Neural cell (in vitro differentiated cells): ENCODE measurements around the gene SNX32.

ENCODE experiments used
- CTCF ChIP-seq: fragments of 450-650 bp; IDR thresholded peaks from 2 replicates; pipeline ENCODE4 v1.5.1; 2014; ENCODE audit warnings: antibody characterized with exemption, mild to moderate bottlenecking, moderate library complexity; ENCODE audit not compliant: poor library complexity, severe bottlenecking
- EP300 ChIP-seq: fragments of 450-650 bp; conservative IDR thresholded peaks from 2 replicates; pipeline ENCODE4 v1.6.1; 2014; ENCODE audit warnings: antibody characterized with exemption, mild to moderate bottlenecking, moderate library complexity; ENCODE audit not compliant: poor library complexity, severe bottlenecking
- MXI1 ChIP-seq: fragments of 450-650 bp; conservative IDR thresholded peaks from 2 replicates; pipeline ENCODE4 v1.6.1; 2014; ENCODE audit warnings: antibody characterized with exemption, mild to moderate bottlenecking; ENCODE audit not compliant: poor library complexity, severe bottlenecking
- POLR2AphosphoS5 ChIP-seq: IDR thresholded peaks from 2 replicates; pipeline ENCODE4 v1.6.1; 2012
- SMC3 ChIP-seq: fragments of 450-650 bp; conservative IDR thresholded peaks from 2 replicates; pipeline ENCODE4 v1.6.1; 2014; ENCODE audit warnings: antibody characterized with exemption, mild to moderate bottlenecking, moderate library complexity; ENCODE audit not compliant: poor library complexity
- TAF1 ChIP-seq: IDR thresholded peaks from 2 replicates; pipeline ENCODE4 v1.6.1; 2012; ENCODE audit warnings: low read depth

DNA sequence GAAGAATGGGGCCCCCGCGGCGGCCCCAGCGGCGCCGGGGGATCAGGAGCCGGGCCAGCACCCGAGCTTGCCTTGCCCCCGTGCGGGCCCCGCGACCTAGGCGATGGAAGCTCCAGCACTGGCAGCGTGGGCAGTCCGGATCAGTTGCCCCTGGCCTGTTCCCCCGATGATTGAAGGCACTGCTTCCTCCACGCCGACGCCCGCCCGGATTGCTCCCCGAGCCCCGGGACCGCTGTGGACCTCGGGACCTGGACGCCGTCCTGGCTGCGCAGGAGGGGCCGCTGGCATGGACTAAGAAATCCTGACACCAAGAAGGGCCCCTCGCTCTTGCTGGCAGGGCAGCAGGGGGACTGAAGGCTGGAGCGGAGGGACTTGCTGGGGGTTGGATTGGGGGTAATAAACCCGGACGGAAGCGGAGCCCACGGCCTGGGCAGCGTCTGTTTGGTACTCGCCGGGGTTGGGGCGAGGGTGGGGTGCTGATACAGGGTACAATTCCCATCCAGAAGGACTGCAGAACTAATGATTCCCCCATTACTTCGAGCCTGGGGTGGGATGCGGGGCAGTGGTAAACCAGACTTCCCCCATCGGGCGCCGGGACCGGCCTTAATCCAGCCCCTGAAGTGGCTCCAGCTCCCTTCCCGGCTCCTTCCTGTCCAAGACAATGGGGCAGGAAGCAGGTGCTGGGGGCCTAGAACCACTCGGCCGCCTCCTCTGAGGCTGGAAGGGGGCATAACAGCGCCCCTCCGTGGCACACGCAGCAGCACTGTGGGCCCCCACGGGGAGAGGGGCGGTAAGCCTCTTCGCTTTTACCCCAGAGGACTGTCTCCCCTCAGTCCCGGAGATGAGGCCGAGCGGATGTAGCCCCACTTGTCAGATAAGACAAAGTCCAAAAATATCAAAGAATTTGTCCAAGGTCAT, 57.7 kb downstream of the SNX32 start:
- TF ChIP-seq CTCF, result peak; percentile 51
- TF ChIP-seq SMC3, result no peak
- TF ChIP-seq POLR2AphosphoS5, result no peak
- no peak for TF ChIP-seq TAF1
- TF ChIP-seq EP300, result no peak
- TF ChIP-seq MXI1, result no peak
